ENCODE data around the gene ASPRV1. TPM values are rescaled to one million over a fixed set of nuclear protein-coding genes. Genes with fewer than 3 reads are reported as not detected.

Gene ASPRV1
- total RNA-seq, 1 experiment from 2014 or later = 0.48 TPM

GRCh38 chr2:69973335-69973735, 11.9 kb upstream of the ASPRV1 start:
- POLR2A ChIA-PET (ENCODE audit: unreplicated experiment) = interaction anchor here (0.5 kb wide), 1 partner anchor 217 kb away, joined by 8 read pairs; the partner anchor contains the start of gene C2orf42
- CTCF ChIA-PET = interaction anchor here (0.6 kb wide), 1 partner anchor 284 kb away, joined by 7 read pairs; the partner anchor contains the start of gene PCYOX1
- no TSS peak for BruUV-seq (replicated peaks)

GRCh38 chr2:69972822-69973221, 11.4 kb upstream of the ASPRV1 start:
- Histone ChIP-seq H3F3A (ENCODE audit: insufficient read depth, low read depth) (no peaks in the 10 kb centered on the region), H3K36me3 (ENCODE audit: low read depth) (no peaks in the 10 kb centered on the region), H4K20me1 (ENCODE audit: insufficient read depth) (no peaks in the 10 kb centered on the region), H2AFZ (no peak overlapping the region), H3K27ac (no peak overlapping the region), H3K4me3 (no peak overlapping the region), H3K4me1 (replicated peaks; ENCODE audit: insufficient read depth) (no peaks in the 10 kb centered on the region), H3K79me2 (ENCODE audit: low read depth) (no peaks in the 10 kb centered on the region), H3K9me3 (ENCODE audit: insufficient read depth, low read depth) (no peaks in the 10 kb centered on the region), H3K27me3 (ENCODE audit: insufficient read depth, low read depth) (no peaks in the 10 kb centered on the region), H3K4me2 (no peak overlapping the region), H3K9me2 (ENCODE audit: insufficient read depth) (no peaks in the 10 kb centered on the region)
- ChIA-PET CTCF (no interaction called here), POLR2A (ENCODE audit: unreplicated experiment) (no interaction called here)
- TF ChIP-seq EZH2 (IDR thresholded peaks at IDR 0.05; ENCODE audit: low read depth) = no peak
- TF ChIP-seq, protein P1, sequence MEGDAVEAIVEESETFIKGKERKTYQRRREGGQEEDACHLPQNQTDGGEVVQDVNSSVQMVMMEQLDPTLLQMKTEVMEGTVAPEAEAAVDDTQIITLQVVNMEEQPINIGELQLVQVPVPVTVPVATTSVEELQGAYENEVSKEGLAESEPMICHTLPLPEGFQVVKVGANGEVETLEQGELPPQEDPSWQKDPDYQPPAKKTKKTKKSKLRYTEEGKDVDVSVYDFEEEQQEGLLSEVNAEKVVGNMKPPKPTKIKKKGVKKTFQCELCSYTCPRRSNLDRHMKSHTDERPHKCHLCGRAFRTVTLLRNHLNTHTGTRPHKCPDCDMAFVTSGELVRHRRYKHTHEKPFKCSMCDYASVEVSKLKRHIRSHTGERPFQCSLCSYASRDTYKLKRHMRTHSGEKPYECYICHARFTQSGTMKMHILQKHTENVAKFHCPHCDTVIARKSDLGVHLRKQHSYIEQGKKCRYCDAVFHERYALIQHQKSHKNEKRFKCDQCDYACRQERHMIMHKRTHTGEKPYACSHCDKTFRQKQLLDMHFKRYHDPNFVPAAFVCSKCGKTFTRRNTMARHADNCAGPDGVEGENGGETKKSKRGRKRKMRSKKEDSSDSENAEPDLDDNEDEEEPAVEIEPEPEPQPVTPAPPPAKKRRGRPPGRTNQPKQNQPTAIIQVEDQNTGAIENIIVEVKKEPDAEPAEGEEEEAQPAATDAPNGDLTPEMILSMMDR (conservative IDR thresholded peaks at IDR 0.05) = no peak
- intact Hi-C loops (cut with micrococcal nuclease; ENCODE audit: unreplicated experiment) = no loop called here
- BruUV-seq (replicated peaks) = no TSS peak
- no peak for DNase-seq

More at GRCh38 chr2:69973335-69973735, 11.9 kb upstream of the ASPRV1 start:
- Histone ChIP-seq H4K20me1 (ENCODE audit: insufficient read depth) (no peaks in the 10 kb centered on the region), H2AFZ (no peak overlapping the region), H3K9me3 (ENCODE audit: insufficient read depth, low read depth) (no peaks in the 10 kb centered on the region), H3K79me2 (ENCODE audit: low read depth) (no peaks in the 10 kb centered on the region), H3K36me3 (ENCODE audit: low read depth) (no peaks in the 10 kb centered on the region), H3F3A (ENCODE audit: insufficient read depth, low read depth) (no peaks in the 10 kb centered on the region), H3K27ac (no peak overlapping the region), H3K4me2 (no peak overlapping the region), H3K9me2 (ENCODE audit: insufficient read depth) (no peaks in the 10 kb centered on the region), H3K4me3 (no peak overlapping the region), H3K27me3 (ENCODE audit: insufficient read depth, low read depth) (no peaks in the 10 kb centered on the region), H3K4me1 (replicated peaks; ENCODE audit: insufficient read depth) (no peaks in the 10 kb centered on the region)
- DNase-seq = no peak
- intact Hi-C loops (cut with micrococcal nuclease; ENCODE audit: unreplicated experiment) = no loop called here
- TF ChIP-seq, protein P1 (conservative IDR thresholded peaks at IDR 0.05) = no peak
- TF ChIP-seq EZH2 (IDR thresholded peaks at IDR 0.05; ENCODE audit: low read depth) = no peak

- DNase-seq = no peak
- H3K4me2 ChIP-seq = no peak overlapping the region
- no peaks in the 10 kb centered on the region for H3K9me2 ChIP-seq (ENCODE audit: insufficient read depth)
- H4K20me1 ChIP-seq (ENCODE audit: insufficient read depth) = no peaks in the 10 kb centered on the region
- BruUV-seq (replicated peaks) = no TSS peak
- no peaks in the 10 kb centered on the region for H3K36me3 ChIP-seq (ENCODE audit: low read depth)
- H3K9me3 ChIP-seq (ENCODE audit: insufficient read depth, low read depth) = no peaks in the 10 kb centered on the region
- ChIA-PET CTCF (interaction anchor here (0.6 kb wide), 1 partner anchor 63 kb away, joined by 3 read pairs; no protein-coding TSS in a partner anchor), POLR2A (ENCODE audit: unreplicated experiment) (no interaction called here)
- TF ChIP-seq EZH2 (IDR thresholded peaks at IDR 0.05; ENCODE audit: low read depth) = no peak
- TF ChIP-seq, protein P1 (conservative IDR thresholded peaks at IDR 0.05) = no peak
- H3K27me3 ChIP-seq (ENCODE audit: insufficient read depth, low read depth) = no peaks in the 10 kb centered on the region
- no peaks in the 10 kb centered on the region for H3F3A ChIP-seq (ENCODE audit: insufficient read depth, low read depth)
- H3K27ac ChIP-seq = no peak overlapping the region
- intact Hi-C loops (cut with micrococcal nuclease; ENCODE audit: unreplicated experiment) = no loop called here
- H3K4me3 ChIP-seq = no peak overlapping the region
- H3K4me1 ChIP-seq (replicated peaks; ENCODE audit: insufficient read depth) = peaks cover 16% of the 10 kb centered on the region
- H3K79me2 ChIP-seq (ENCODE audit: low read depth) = no peaks in the 10 kb centered on the region
- no peak overlapping the region for H2AFZ ChIP-seq
These were observed 8.6 kb upstream of the ASPRV1 start for GRCh38 chr2:69969991-69970390.
